Esophagus muscularis mucosa (tissue), 4 donors: ENCODE results near the gene LLGL1. TPM values are rescaled to one million over a fixed set of nuclear protein-coding genes. Genes with fewer than 3 reads are reported as not detected.

Experiments
- DNase-seq: peaks from one replicate; pipeline ENCODE4 v3.0.0-alpha.2; 2017; ENCODE audit errors: extremely low spot score
- H3K27ac ChIP-seq, 4 donors: fragments of 200-600 bp; sonication (generic); replicated peaks in 1 of 4; 1 replicate in 3 of 4; 2 replicates in 1 of 4; pipeline ENCODE4 v1.5.1; 2016 to 2019; ENCODE audit warnings: mild to moderate bottlenecking in 1 of 4
- H3K27me3 ChIP-seq, 4 donors: fragments of 200-600 bp; sonication (generic); one replicate each; pipeline versions ENCODE4 v1.5.1 to v1.6.0; 2016 to 2019
- H3K36me3 ChIP-seq, 4 donors: fragments of 200-600 bp; sonication (generic); one replicate each; pipeline ENCODE4 v1.5.1; 2016 to 2019
- H3K4me1 ChIP-seq, 4 donors: fragments of 200-600 bp; sonication (generic); one replicate each; pipeline ENCODE4 v1.5.1; 2016 to 2019
- H3K4me3 ChIP-seq, 4 donors: fragments of 200-600 bp; sonication (generic); 1 replicate in 2 of 4; 2 replicates in 2 of 4; pipeline ENCODE4 v1.5.1; 2016 to 2019; ENCODE audit warnings: mild to moderate bottlenecking in 4 of 4, moderate library complexity in 1 of 4
- H3K9me3 ChIP-seq, 4 donors: fragments of 200-600 bp; sonication (generic); 1 replicate in 3 of 4; 2 replicates in 1 of 4; pipeline ENCODE4 v1.5.1; 2016 to 2019
- EP300 ChIP-seq: sonication (generic); formaldehyde crosslinking; IDR thresholded peaks from one replicate; pipeline ENCODE4 v1.6.1; 2017; ENCODE audit warnings: antibody characterized with exemption
- POLR2A ChIP-seq: fragments of 450-650 bp; IDR thresholded peaks from one replicate; pipeline ENCODE4 v1.6.1; 2017; ENCODE audit warnings: antibody characterized with exemption, moderate library complexity, mild to moderate bottlenecking, low read depth
- POLR2AphosphoS5 ChIP-seq, 2 donors: sonication (generic); formaldehyde crosslinking; IDR thresholded peaks; one replicate each; pipeline ENCODE4 v1.6.1; 2017; ENCODE audit warnings: antibody characterized with exemption in 2 of 2
- WGBS: methylation state at CpG from one replicate; pipeline ENCODE4 v1.1.5; 2018; 5-methylcytosine and 5-hydroxymethylcytosine counted together
- intact Hi-C: fragments of 100-400 bp; cut with DNase I; formaldehyde crosslinking; loops from one replicate; pipeline ENCODE4 v1.15.1; 2023
- total RNA-seq, 4 donors: library from RNA; depleted of rRNA; stranded (reverse); fragments of >200 nt; gene quantifications; one replicate each; pipeline versions ENCODE4 v1.1.0 to v1.2.1, GENCODE V29; 2016
- TF ChIP-seq, protein P1 (sequence below), 3 experiments: fragments of 200-600 bp in 2 of 3; fragments of 450-650 bp in 1 of 3; sonication (generic) in 2 of 3; IDR thresholded peaks; one replicate each; pipeline ENCODE4 v1.5.1; 2017 to 2019; ENCODE audit warnings: antibody characterized with exemption in 3 of 3, mild to moderate bottlenecking in 2 of 3, moderate library complexity in 1 of 3

The LLGL1 gene
- total RNA-seq, 4 donors from 2014 or later = 17.6 to 35.1 (median 26.2) TPM

DNA sequence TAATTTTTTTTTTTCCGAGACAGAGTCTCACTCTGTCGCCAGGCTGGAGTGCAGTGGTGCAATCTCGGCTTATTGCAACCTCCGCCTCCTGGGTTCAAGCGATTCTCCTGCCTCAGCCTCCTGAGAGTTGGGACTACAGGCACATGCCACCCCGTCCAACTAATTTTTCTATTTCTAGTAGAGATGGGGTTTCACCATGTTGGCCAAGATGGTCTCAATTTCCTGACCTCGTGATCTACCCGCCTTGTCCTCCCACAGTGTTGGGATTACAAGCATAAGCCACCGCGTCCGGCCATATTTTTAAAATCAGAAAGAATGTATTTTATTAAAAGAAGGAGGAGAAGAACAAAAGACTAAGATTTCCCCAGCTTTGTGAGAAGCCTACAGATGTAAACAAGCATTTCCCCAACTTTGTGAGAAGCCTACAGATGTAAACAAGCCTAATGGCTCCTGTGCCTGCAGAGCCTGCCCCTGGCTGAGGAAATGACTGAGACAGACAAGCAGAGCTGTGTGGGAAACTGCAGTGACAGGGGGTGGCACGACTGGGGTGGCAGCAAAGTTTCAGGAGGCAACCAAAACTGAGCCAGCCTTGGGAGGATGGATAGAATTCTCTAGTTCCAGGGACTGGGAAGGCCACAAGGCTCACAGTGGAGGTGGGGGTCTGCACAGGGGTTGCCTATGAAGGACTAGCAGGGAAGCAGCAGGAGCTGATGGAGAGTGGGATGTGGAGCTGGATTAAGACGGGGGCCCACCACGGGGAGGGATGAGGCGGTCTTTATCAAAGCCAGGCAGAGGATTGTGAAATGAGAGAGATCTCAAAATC is 66.5 kb downstream of the LLGL1 start:
- TF ChIP-seq, protein P1, sequence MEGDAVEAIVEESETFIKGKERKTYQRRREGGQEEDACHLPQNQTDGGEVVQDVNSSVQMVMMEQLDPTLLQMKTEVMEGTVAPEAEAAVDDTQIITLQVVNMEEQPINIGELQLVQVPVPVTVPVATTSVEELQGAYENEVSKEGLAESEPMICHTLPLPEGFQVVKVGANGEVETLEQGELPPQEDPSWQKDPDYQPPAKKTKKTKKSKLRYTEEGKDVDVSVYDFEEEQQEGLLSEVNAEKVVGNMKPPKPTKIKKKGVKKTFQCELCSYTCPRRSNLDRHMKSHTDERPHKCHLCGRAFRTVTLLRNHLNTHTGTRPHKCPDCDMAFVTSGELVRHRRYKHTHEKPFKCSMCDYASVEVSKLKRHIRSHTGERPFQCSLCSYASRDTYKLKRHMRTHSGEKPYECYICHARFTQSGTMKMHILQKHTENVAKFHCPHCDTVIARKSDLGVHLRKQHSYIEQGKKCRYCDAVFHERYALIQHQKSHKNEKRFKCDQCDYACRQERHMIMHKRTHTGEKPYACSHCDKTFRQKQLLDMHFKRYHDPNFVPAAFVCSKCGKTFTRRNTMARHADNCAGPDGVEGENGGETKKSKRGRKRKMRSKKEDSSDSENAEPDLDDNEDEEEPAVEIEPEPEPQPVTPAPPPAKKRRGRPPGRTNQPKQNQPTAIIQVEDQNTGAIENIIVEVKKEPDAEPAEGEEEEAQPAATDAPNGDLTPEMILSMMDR (IDR thresholded peaks at IDR 0.05) = no peak
- TF ChIP-seq EP300 (no peak), POLR2A (no peak), POLR2AphosphoS5 (IDR thresholded peaks at IDR 0.05) (no peak)
- intact Hi-C loops = no loop called here
- H3K4me1 ChIP-seq = no peaks in the 10 kb centered on the region
- no peaks in the 10 kb centered on the region for H3K9me3 ChIP-seq
- WGBS = 91% methylated on average over 15 of the region's 15 CpGs
- DNase-seq = no peak
- H3K27me3 ChIP-seq = no peaks in the 10 kb centered on the region
- no peak overlapping the region for H3K4me3 ChIP-seq
- peaks cover 60 to 99% (median 87%) of the 10 kb centered on the region in 4 donors for H3K36me3 ChIP-seq
- H3K27ac ChIP-seq = no peak overlapping the region

Other genes with a start within 250 kb of the LLGL1 start
- 10 to 100 TPM; 10.4 to 26.1 (median 12.3) TPM for gene ATPAF2, start 186.5 kb upstream of the LLGL1 start, total RNA-seq
- gene GID4, start 186.2 kb upstream of the LLGL1 start, total RNA-seq = 10 to 100 TPM; 33.1 to 39.8 (median 34.4) TPM
- 10 to 100 TPM; 27.4 to 33.8 (median 33.0) TPM for gene DRG2, start 137.7 kb upstream of the LLGL1 start, total RNA-seq
- gene MYO15A, start 116.9 kb upstream of the LLGL1 start, total RNA-seq = under 1 TPM; 0.33 to 0.98 (median 0.61) TPM
- 100 to 1,000 TPM; 120 to 197 (median 151) TPM for gene ALKBH5, start 41.8 kb upstream of the LLGL1 start, total RNA-seq
- 100 to 1,000 TPM; 302 to 528 (median 408) TPM for gene FLII, start 33.1 kb downstream of the LLGL1 start, total RNA-seq
- 10 to 100 TPM; 10.8 to 27.2 (median 17.9) TPM for gene MIEF2, start 35.0 kb downstream of the LLGL1 start, total RNA-seq
- 10 to 100 TPM; 21.2 to 33.5 (median 21.8) TPM for gene TOP3A, start 89.4 kb downstream of the LLGL1 start, total RNA-seq
- gene SMCR8, start 89.7 kb downstream of the LLGL1 start, total RNA-seq = 10 to 100 TPM; 13.3 to 20.5 (median 17.3) TPM
- gene SHMT1, start 137.9 kb downstream of the LLGL1 start, total RNA-seq = 10 to 100 TPM; 17.4 to 30.6 (median 24.0) TPM
- gene EVPLL, start 152.1 kb downstream of the LLGL1 start, total RNA-seq = not detected